Measurements from ENCODE around the gene KRTCAP2.

Gene KRTCAP2

DNA sequence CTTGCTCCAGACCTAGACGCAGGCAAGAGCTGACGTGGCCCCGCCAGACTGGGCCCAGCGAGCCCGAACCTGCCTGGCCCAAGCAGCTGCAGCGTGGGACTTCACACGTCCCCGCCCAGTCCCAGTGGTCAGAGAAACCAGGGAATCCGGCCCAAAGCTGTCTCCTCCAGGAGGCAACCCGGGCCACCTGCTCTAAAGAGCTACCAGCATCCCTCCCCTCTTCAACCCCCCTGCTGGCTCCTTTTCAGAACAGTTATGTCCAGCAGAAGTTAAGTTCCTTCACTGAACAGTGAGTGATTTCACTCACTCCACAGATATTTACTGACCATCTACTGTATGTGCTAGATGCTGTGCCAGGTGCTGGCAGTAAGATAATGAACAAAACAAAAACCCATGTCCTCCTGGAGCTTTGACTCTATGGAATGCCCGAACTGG, 47.6 kb downstream of the KRTCAP2 start:
- no peak for DNase-seq (ENCODE audit: low read depth)
- no peak for TF ChIP-seq CTCF (conservative IDR thresholded peaks at IDR 0.05; ENCODE audit: low read length)
- no peak overlapping the region for H3K4me3 ChIP-seq (ENCODE audit: low read length)

- no peak for TF ChIP-seq CTCF (conservative IDR thresholded peaks at IDR 0.05; ENCODE audit: low read length)
- no peak for DNase-seq (ENCODE audit: low read depth)
Measured at GRCh38 chr1:155124503-155125463, 48.3 kb downstream of the KRTCAP2 start.

DNA sequence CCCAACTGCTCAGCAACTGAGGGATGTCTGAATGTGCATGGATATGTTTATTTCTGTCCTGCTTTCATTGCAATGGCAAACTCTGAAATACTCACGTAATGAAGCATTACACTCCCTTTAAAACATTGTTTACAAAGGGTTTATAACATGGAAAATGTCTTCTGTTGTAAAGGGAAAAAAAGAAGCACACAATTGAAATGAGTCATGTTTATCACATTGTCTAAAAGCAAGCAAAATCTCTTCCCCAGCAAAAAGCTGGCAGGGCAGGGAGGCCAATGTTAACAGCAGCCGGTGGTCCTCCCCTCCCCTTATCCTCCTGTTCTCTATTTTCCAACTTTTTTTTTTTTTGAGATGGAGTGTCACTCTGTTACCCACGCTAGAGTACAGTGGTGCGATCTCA, 49.3 kb downstream of the KRTCAP2 start:
- H3K4me3 ChIP-seq (ENCODE audit: low read length): no peak overlapping the region
- no peak for DNase-seq (ENCODE audit: low read depth)
- TF ChIP-seq CTCF (conservative IDR thresholded peaks at IDR 0.05; ENCODE audit: low read length): no peak

More at GRCh38 chr1:155124503-155125463, 48.3 kb downstream of the KRTCAP2 start:
- H3K4me3 ChIP-seq (ENCODE audit: low read length): no peak overlapping the region

- H3K4me3 ChIP-seq (ENCODE audit: low read length): no peak overlapping the region
- no peak for TF ChIP-seq CTCF (conservative IDR thresholded peaks at IDR 0.05; ENCODE audit: low read length)
- no peak for DNase-seq (ENCODE audit: low read depth)
Measured at GRCh38 chr1:155122308-155122707, 50.8 kb downstream of the KRTCAP2 start.

DNA sequence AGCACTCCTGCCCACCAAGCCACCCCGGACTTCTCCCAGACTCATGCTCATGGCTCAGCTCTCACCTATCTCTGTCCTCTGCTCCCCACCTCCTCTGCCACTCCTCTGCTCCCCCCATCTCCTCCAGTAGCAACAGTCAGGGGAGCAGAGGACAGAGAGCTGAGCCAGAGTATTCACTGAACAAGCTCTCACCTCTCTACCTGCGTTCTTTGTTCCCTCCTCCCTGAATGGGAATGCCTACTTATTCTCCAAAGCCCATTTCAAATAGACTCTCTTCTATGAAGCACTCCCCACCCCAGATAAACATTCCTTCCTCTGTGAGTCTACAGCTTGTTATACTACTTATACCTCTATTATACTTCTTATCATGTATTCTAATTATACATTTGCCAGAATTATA, 51.9 kb downstream of the KRTCAP2 start:
- H3K4me3 ChIP-seq (ENCODE audit: low read length): no peak overlapping the region
- TF ChIP-seq CTCF (conservative IDR thresholded peaks at IDR 0.05; ENCODE audit: low read length): no peak
- no peak for DNase-seq (ENCODE audit: low read depth)

DNA sequence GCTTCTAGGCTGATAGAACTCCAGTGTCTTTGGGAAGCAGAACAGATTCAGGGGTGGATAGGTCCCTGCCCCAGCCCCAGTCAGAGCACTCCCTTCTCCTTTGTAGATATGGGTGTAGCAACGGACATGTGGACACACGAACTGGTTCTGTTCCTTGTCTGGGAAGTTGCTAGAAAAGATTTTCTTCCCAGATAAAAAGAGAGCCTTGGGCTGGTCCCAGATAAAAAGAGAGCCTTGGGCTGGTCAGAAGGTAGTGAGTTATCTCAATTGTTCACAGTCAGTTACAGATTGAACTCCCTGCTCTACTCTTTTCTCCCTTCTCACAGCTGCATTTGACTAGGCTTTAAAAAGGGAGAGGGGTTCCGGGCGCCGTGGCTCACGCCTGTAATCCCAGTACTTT, 52.9 kb downstream of the KRTCAP2 start:
- no peak for TF ChIP-seq CTCF (conservative IDR thresholded peaks at IDR 0.05; ENCODE audit: low read length)
- H3K4me3 ChIP-seq (ENCODE audit: low read length): no peak overlapping the region
- no peak for DNase-seq (ENCODE audit: low read depth)
